HG03378 (cell line): ENCODE measurements around the gene TMED9.
A peak's percentile ranks its signal among the peaks of the same experiment; 100 is the strongest.
"Not testable (repeated sequence)": the region's sequence is repeated elsewhere in the genome, so short reads cannot be mapped to it uniquely, and the experiment has no call there.

ENCODE experiments used
- ATAC-seq: cut with Tn5 transposase; IDR thresholded peaks from one replicate; pipeline ENCODE4 v1.9.1; 2021; ENCODE audit warnings: mild to moderate bottlenecking, moderate library complexity; ENCODE audit not compliant: unreplicated experiment

The TMED9 gene

GRCh38 chr5:177592010-177592834 is at the start of gene TMED9:
Gene TMED9, plus strand, starts transcription at chr5:177592203. Its CDS starts 12 bp downstream, at chr5:177592215.
- ATAC-seq, result peak; percentile 77

GRCh38 chr5:177542816-177543465 is 49.1 kb upstream of the TMED9 start:
- ATAC-seq, result no peak

- ATAC-seq, result no peak
Measured at GRCh38 chr5:177545487-177546257, 46.3 kb upstream of the TMED9 start.

- ATAC-seq, result no peak
Measured at GRCh38 chr5:177546258-177546741, 45.7 kb upstream of the TMED9 start.

- ATAC-seq, result no peak
Measured at GRCh38 chr5:177547736-177548135, 44.3 kb upstream of the TMED9 start.

GRCh38 chr5:177548495-177548894 is 43.5 kb upstream of the TMED9 start:
- ATAC-seq, result no peak

GRCh38 chr5:177550122-177550521 is 41.9 kb upstream of the TMED9 start:
- no peak for ATAC-seq

- no peak for ATAC-seq
Measured at GRCh38 chr5:177552839-177553455, 39.1 kb upstream of the TMED9 start.

- peak; percentile 11 for ATAC-seq
Measured at GRCh38 chr5:177553671-177554429, 38.2 kb upstream of the TMED9 start.

GRCh38 chr5:177554474-177555111 is 37.4 kb upstream of the TMED9 start, which contains the start of gene FAM193B:
Gene FAM193B, minus strand, starts transcription at chr5:177554563. Its CDS starts 105 bp downstream, at chr5:177554458.
- ATAC-seq, result peak; percentile 71

- no peak for ATAC-seq
Measured at GRCh38 chr5:177555228-177555627, 36.8 kb upstream of the TMED9 start.

GRCh38 chr5:177555665-177556064 is 36.3 kb upstream of the TMED9 start:
- no peak for ATAC-seq

- no peak for ATAC-seq
Measured at GRCh38 chr5:177557041-177557647, 34.9 kb upstream of the TMED9 start.

- no peak for ATAC-seq
Measured at GRCh38 chr5:177557796-177558195, 34.2 kb upstream of the TMED9 start.

- not testable (repeated sequence) for ATAC-seq
Measured at GRCh38 chr5:177559446-177559941, 32.5 kb upstream of the TMED9 start.

GRCh38 chr5:177565046-177565445 is 27.0 kb upstream of the TMED9 start:
- no peak for ATAC-seq

GRCh38 chr5:177568326-177568725 is 23.7 kb upstream of the TMED9 start:
- ATAC-seq, result no peak

GRCh38 chr5:177569894-177570293 is 22.1 kb upstream of the TMED9 start:
- no peak for ATAC-seq

GRCh38 chr5:177575488-177575887 is 16.5 kb upstream of the TMED9 start:
- ATAC-seq, result no peak
